ENCODE data around the gene C1R.

The C1R gene

GRCh38 chr12:7092229-7092985 lies at the start of gene C1R:
Gene C1R, minus strand, starts transcription at chr12:7092445. Its CDS starts 57 bp downstream, at chr12:7092388.
- Mint-ChIP-seq H3K36me3 (ENCODE audit: low read depth) (no peaks in the 10 kb centered on the region), H3K4me1 (peaks cover 39% of the 10 kb centered on the region)

DNA sequence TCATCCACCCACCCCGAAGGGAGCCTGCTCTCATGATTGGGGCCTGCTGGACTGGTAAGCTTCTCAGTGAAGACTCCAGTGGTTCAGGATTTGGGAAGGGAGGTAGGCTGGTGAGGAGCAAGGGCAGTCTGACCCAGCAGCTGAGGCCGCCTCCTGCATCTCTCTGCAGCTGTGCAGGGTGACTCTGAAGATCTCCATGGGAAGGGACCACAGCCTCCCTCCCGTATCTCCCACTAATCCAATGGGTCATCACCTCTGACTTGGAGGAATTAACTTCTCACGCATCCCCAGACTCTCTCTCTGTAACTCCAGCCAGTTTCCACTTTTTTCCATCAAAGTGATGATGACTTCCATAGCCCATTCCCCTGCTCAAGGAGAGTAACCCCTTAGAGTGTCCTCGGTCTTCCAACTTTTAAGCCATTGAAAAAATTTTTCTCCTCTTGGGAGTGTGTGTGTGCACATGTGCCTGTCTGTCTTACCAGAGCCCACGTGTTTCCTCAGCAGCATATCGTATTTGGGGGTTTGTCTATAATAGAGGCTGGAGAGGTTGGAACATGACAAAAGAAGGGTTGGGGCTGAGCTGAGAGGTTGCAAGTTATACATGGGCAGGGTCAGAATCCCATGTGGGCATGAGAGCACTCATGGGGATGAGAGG lies 49.2 kb upstream of the C1R start:
- peaks cover 3% of the 10 kb centered on the region for H3K27me3 Mint-ChIP-seq (ENCODE audit: low read depth, poor library complexity)
- TF ChIP-seq, protein P1, sequence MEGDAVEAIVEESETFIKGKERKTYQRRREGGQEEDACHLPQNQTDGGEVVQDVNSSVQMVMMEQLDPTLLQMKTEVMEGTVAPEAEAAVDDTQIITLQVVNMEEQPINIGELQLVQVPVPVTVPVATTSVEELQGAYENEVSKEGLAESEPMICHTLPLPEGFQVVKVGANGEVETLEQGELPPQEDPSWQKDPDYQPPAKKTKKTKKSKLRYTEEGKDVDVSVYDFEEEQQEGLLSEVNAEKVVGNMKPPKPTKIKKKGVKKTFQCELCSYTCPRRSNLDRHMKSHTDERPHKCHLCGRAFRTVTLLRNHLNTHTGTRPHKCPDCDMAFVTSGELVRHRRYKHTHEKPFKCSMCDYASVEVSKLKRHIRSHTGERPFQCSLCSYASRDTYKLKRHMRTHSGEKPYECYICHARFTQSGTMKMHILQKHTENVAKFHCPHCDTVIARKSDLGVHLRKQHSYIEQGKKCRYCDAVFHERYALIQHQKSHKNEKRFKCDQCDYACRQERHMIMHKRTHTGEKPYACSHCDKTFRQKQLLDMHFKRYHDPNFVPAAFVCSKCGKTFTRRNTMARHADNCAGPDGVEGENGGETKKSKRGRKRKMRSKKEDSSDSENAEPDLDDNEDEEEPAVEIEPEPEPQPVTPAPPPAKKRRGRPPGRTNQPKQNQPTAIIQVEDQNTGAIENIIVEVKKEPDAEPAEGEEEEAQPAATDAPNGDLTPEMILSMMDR (IDR thresholded peaks at IDR 0.05) = no peak
- peaks cover 71% of the 10 kb centered on the region for H3K36me3 Mint-ChIP-seq (ENCODE audit: low read depth)
- H3K4me1 Mint-ChIP-seq = no peaks in the 10 kb centered on the region
- H3K9me3 Mint-ChIP-seq = no peaks in the 10 kb centered on the region
- no peak overlapping the region for H3K4me3 Mint-ChIP-seq
- no peak overlapping the region for H3K27ac Mint-ChIP-seq
- DNase-seq = no peak

More at GRCh38 chr12:7092229-7092985, at the start of gene C1R:
- TF ChIP-seq, protein P1 (IDR thresholded peaks at IDR 0.05) = peak; percentile 87
- Mint-ChIP-seq H3K27ac (no peak within 1 kb of the TSS), H3K27me3 (ENCODE audit: low read depth, poor library complexity) (peaks cover 17% of the 10 kb centered on the region), H3K9me3 (no peaks in the 10 kb centered on the region), H3K4me3 (peak within 1 kb of the TSS; percentile 75)
- DNase-seq = peak; percentile 77

DNA sequence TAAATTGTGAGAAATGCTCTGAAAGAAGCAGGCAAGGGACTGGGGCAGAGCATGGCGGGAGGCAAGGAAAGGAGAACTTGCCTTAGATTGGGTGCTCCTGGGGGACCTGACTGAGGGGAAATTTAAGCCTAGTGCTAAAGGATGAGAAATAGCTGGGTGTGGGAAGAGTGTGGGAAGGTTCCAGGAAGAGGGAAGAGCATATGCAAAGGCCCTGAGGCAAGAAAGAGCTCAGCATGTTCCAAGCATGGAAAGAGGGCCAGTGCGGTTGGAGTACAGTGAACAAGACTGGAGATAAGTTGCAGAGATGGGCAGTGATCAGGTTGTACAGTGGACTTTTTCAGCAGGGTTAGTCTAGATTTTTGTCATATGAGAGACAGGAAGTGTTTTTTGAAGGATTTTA lies 47.0 kb upstream of the C1R start:
- TF ChIP-seq, protein P1 (IDR thresholded peaks at IDR 0.05) = no peak

GRCh38 chr12:7137908-7138307 lies 45.7 kb upstream of the C1R start:
- TF ChIP-seq, protein P1 (IDR thresholded peaks at IDR 0.05) = no peak
- peaks cover 90% of the 10 kb centered on the region for H3K36me3 Mint-ChIP-seq (ENCODE audit: low read depth)
- peaks cover 3% of the 10 kb centered on the region for H3K27me3 Mint-ChIP-seq (ENCODE audit: low read depth, poor library complexity)
- H3K9me3 Mint-ChIP-seq = no peaks in the 10 kb centered on the region
- DNase-seq = no peak
- no peak overlapping the region for H3K4me3 Mint-ChIP-seq
- H3K4me1 Mint-ChIP-seq = peaks cover 5% of the 10 kb centered on the region
- H3K27ac Mint-ChIP-seq = no peak overlapping the region

More for the DNA sequence above, 47.0 kb upstream of the C1R start:
- no peak for DNase-seq
- Mint-ChIP-seq H3K4me3 (no peak overlapping the region), H3K36me3 (ENCODE audit: low read depth) (peaks cover 86% of the 10 kb centered on the region), H3K9me3 (no peaks in the 10 kb centered on the region), H3K4me1 (no peaks in the 10 kb centered on the region), H3K27me3 (ENCODE audit: low read depth, poor library complexity) (peaks cover 3% of the 10 kb centered on the region), H3K27ac (no peak overlapping the region)

DNA sequence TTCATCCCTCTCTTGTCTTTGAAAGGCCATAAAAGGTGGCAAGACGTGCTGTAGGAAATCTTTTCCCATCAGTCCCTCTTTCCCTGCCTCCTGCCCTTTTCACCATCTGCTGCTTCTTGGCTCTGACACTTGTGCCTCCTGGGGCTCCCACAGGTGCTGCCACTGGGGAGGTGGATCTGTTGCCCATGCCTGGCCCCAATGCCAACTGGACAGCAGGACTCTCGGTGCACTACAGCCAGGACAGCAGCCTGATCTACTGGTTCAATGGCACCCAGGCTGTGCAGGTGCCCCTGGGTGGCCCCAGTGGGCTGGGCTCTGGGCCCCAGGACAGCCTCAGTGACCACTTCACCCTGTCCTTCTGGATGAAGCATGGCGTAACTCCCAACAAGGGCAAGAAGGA lies 44.4 kb upstream of the C1R start:
- Mint-ChIP-seq H3K36me3 (ENCODE audit: low read depth) (peaks cover 78% of the 10 kb centered on the region), H3K9me3 (no peaks in the 10 kb centered on the region), H3K27ac (no peak overlapping the region), H3K4me3 (no peak overlapping the region), H3K27me3 (ENCODE audit: low read depth, poor library complexity) (peaks cover 3% of the 10 kb centered on the region), H3K4me1 (peaks cover 17% of the 10 kb centered on the region)
- TF ChIP-seq, protein P1 (IDR thresholded peaks at IDR 0.05) = no peak
- no peak for DNase-seq
